NCI-H2107 treated with DMSO at 0.1 percent for 48 hours (cell line): Measurements from ENCODE around the gene STRIP2.
"Not testable (repeated sequence)": the region's sequence is repeated elsewhere in the genome, so short reads cannot be mapped to it uniquely, and the experiment has no call there.

ENCODE experiments used
- DNase-seq: peaks from one replicate; lab custom pipeline; 2025; ENCODE audit not compliant: unreplicated experiment; lab: John Stamatoyannopoulos, UW

STRIP2 gene

DNA sequence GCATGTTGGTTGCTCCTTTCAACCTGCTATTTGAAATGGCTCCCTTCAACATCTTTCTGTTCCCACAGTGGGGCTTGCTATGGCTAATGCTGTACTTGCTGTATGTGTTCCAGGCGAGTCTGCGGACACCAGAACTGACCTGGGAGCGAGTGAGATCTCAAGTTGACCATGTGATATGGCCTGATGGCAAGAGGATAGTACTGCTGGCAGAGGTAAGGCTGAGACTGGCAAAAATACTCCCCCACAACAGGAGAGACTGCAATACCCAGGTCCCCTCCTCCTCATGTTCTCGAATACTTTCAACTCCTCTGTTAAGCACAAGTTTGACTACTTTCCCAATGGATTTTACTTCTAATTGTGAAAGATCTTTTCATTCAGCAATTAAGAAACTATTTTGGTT lies 11.5 kb upstream of the STRIP2 start:
- DNase-seq = no peak

DNA sequence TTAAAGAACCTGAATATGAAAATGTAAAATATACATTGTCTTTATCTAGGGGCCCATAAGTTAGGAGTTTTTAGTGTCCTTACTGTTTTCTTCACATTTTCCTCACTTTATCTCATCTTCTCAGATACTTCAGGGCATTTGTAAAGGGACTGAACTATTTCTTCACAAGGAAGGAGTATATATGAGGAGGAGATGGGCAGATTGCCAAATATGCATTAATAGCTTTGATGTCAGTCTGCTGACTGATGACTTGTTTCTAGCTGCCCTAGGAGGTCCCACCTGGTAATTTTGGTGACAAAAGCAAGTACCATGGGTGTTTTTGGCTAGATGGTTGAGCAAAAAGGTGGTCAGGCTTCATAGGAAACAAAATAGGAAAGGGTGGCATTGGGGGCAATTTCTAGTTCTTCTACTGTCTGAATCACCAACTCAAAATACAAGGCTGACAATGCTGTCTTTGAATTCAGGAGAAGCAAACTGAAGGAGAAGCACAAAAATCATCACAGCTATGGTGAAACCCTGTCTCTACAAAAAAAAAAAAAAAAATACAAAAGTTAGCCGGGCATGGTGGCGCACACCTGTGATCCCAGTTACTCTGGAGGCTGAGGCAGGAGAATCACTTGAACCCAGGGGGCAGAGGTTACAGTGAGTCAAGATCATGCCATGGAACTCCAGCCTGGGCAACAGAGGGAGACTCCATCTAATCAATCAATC lies 10.4 kb upstream of the STRIP2 start:
- no peak for DNase-seq

DNA sequence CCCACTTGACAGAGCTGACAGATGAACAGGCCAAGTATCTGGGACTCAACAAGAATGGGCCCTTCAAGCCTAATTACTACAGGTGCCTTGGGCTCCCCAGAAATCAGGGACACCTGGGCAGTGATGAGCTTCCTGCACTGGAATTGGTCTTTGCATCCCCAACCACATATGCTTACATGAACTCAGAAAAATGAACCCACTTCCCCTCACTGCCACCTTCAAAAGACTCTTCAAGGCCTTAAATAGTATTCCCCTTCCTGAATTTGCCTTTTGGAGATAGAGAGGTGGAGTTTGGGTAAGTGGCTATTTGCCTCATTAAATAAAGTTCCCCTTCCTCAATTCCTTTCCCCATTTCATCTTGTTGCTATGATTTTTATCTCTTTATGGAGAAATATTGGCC lies 7.8 kb upstream of the STRIP2 start:
- no peak for DNase-seq

DNA sequence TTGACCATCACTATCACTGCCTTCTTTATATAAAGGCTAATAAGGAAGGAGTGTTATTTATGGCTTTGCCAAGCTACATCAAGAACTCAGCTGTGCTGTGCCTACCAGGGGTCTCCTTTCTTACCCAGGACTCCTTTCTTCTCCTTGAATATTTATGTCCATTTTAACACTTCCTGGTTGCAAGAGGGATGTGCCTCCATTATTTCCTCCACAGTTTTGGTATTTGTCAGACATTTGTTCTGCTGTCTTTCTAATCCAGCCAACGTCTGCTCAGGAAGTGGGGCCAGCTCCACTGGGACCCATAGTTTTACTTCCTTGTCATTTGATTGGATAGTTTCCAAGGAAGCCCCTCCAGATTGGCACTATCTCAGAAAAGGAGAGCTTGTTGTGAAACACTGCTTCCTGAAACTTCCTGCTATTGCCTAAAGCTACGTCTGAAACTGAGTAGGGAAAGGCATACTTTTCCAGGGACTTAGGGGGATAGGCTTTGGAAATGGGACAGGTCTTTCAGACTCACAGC lies 6.6 kb upstream of the STRIP2 start:
- DNase-seq = no peak

DNA sequence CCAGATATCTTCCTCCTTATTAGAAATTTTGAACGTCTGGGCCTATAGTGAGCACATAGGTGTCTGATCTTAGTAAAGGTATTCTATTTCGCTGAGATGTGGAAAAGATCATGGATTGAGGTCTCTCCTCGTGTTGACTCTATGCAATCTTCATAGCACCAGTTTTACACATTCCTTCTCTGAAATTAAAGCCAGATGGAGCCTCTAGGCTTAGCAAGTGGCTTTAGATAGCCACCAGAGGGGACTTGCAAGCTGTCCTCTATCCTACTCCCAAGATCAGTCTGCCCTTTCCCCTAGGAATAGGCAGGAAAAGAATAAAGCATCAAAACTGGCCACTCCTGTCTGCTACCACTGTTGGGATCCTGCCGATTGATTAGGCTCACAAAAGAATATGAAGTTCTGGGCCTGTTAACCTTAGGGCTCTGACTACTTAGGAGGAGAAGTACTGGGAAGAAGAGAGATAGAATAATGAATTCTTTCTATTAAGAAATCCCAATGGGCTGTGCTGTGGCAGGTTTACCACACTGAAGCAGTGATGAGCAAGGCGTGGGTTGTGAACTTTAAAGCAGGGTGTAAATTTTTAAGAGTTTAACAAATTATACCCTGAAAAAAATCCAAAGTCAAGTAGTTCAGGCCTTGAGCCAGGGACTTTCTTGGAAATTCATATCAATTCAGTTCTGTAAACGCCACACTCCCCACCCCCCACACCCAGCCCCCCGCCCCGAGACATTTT lies 2.2 kb upstream of the STRIP2 start:
- DNase-seq = no peak

DNA sequence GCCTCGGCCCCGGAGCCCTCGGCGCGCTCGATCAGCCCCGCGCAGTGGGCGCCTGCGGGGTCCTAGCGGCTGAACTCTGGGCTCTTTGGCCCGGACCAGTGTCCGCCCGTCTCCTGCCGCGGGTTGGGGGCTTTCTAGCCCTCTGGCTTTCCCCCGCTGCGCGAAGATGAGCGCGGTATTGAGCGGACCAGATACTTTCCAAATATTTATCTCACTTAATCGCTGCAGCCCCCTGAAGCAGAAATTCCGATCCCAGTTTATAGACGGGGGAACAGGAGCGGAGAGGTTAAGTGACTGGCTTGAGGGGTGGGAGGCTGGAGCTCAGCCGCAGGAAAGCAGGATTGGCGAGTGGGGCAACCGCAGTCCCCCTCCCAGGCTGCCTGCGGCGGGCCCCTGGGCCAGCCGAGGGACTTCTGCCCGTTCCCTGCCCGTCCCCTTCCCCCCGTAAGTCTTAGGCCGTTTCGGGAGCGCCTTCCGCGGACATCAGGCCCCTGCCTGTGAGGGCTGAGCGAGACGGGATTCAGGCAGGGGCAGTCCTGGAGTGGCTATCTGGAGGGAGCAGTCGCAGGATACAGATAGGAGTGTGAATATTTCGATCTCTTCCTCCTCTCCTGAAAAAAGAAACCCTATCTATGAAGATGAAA lies 565 bp downstream of the STRIP2 start:
- no peak for DNase-seq

DNA sequence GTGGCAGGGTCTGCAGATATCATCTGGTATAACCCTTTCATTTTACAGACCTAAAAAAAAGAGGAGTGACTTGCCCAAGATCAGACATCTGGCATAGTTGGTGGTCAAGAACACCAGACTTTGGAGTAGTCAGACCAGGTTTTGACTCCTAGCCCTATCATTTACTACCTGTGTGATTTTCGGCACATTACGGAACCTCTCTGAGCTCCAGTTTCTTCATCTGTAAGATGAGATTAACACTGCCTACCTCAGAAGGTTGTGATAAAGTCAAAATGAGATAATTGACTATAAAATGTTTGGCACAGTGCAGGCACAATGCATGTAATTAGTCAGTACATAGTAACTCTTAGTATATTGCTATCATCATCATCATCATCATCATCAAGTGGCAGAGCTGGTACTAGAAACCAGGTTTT lies 1.2 kb downstream of the STRIP2 start:
- no peak for DNase-seq

DNA sequence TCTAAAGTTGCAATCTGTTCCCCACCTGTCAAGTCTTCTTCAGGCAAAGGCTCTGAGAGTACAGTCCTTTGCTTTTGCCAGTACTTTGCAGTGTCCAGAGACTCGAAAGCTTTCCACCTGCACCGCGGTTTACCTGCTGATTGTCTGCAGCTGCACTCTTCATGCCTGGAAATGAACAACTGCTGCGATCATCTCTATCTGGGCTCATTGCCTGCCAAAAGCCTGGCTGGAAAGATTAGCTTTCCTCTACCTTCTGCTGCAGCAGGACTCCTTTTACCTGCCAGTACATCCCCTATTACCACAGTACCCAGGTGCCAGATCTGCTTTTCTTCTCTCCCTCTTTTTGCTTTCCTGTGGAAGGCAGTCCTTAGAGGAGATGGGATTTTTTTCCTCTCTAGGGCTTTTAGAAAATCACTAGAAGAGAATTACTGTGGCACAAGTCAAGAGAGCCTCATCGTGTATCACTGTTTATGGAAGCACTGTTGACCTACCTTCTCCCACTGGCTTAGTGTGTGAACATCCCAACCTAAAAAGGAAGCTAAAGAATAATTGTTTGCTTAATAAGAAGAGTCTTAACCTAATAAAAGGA lies 2.2 kb downstream of the STRIP2 start:
- DNase-seq = peak; percentile 91

DNA sequence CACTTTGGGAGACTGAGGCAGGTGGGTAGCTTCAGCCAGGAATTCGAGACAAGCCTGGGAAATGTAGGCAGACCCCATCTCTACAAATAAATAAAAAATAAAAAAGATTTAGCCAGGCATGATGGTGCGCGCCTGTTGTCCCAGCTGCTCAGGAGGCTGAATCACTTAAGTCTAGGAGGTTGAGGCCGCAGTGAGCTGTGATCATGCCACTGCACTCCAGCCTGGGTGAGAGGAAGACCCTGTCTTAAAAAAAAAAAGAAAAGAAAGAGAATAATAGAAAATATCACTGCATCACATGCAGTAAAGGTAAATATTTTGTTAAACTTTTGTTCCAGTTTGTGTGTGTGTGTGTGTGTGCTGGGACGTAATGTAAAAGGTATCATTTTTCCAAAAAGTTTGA lies 3.0 kb downstream of the STRIP2 start:
- DNase-seq = no peak

DNA sequence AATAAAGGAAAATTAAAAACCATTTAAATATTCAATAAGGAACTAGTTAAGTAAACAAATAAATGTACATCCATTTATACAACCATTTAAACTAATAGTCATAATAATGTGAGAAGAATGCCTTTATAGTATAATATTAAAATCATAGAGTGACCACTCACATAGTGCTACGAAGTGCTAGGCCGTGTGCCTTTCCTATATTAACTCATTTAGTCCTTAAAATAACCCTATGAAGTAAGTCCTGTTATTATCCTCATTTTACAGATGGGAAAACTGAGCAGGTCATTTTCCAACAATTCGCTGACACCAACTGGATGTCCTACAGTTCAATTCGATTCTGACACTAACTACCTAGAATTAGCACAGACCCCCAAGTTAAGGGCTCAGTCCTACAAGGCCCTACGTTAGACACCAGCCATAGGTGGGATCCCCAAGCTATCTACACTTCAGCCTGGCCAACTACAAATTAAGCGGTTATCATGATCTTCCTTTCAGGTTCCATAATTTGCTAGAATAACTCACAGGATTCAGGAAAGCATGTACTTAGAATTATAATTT lies 4.1 kb downstream of the STRIP2 start:
- no peak for DNase-seq

DNA sequence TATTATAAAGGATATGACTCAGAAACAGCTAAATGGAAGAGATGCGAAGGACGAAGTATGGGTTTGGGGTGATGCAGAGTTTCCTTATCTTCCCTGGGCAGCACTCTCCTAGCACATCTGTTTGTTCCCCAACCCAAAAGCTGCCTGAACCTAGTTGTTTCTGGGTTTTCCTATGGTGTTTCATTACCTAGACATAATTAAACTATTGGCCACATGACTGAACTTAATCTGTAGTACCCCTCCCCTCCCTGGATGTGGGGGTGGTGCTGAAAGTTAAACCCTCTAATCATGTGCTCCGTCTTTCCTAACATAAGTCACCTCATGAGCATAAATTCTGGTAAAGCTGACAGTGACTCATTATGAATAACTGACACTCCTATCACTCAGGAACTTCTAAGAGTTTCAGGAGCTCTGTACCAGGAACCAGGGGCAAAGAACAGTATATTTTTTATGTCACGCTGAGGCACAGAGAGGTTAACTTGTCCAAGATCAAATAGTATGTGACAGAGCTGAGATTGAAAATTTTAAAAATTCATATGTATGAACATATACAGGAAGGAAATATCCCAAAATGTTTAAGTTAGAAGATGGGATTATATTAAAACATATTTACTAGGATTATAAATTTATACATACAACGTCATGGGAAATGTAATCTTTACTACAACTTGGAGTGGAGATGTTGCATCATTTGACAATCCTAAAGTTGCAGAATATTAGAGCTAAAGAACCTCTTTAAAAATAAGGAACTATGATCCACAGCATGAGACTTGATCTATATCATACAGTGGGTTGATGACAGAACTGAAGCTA lies 4.8 kb downstream of the STRIP2 start:
- no peak for DNase-seq

DNA sequence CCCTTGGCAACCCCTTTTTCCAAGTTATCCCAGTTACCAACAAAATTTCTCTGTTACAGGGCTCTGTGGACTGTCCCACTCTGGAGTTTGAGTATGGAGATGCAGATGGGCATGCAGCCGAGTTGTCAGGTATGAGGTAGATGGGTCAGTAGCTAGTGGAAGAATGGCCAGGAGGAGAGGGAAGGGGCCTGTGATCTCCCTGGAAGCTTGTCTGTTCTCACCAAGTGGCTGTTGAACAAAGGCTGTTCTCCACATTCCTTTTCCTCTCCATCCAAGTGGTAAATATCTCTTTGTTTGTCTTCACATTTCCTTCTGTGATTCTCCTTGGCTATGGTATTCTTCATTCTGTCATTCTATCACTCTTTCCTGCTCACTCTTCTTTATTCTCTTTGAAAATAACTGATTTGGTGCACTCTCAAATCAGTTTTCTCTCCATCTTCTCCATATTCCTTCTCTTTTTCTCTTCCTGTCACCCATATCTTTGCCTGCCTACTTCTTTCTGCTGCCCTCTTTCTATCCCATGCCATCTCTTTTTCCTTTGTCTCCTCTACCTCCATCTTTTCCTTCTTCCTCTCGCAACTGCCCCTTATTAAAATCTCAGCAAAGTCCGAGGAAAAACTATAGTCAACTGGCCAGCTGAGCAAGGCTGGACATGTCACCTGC lies 5.9 kb downstream of the STRIP2 start:
- no peak for DNase-seq

DNA sequence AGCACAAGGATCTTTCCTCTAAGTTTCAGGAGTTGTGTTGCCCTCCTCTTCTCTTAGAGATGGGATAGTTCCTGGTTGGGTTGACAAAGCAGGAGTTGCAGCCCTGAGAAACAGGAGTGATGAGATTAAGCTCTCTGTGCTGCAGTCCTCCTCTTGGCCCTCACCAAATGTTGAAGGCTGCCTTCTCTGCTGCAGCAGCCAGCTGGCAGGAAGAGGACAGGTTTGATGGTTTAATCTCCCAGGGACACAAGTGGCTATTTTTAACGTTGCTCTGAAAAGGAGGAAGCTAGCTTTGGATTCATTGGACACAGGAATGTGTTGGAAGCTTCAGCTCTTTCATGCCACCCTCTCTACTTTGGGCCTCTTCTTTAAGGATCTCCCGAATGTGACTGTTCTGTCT lies 9.4 kb downstream of the STRIP2 start:
- DNase-seq = no peak

DNA sequence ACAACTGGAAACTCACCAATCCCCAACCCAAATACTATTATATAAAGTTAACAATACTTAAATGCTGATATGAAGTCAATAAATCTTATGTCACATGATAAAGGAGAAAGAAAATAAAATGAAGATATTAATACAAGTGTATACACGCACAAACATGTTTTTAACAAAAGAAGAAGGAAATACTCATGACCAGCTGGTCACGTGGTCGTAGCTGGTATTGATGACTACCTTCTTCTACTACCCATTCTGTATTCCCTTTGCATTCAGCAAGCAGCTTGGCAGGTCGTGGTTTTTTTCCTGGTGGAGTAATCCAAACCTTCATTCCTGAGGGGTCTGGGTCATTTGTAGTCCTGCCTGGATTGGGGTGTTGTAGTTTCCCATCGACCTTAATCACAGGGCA lies 10.5 kb downstream of the STRIP2 start:
- DNase-seq = not testable (repeated sequence)

DNA sequence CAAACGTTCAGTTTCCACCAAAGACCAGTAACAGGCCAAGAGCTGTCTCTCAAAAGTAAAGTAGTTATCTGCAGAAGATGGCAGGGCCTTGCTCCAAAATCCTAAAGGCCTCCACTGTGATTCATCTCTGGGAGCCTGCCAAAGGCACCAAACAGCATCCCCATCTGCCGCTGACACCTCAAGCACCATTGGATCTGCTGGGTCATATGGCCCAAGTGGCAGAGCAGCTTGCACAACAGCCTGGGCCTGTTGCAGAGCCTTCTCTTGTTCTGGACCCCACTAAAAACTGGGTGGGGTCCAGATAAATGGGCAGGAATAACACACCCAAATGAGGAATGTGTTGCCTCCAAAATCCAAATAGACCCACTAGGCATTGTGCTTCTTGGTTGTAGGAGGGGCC lies 12.7 kb downstream of the STRIP2 start:
- DNase-seq = not testable (repeated sequence)

DNA sequence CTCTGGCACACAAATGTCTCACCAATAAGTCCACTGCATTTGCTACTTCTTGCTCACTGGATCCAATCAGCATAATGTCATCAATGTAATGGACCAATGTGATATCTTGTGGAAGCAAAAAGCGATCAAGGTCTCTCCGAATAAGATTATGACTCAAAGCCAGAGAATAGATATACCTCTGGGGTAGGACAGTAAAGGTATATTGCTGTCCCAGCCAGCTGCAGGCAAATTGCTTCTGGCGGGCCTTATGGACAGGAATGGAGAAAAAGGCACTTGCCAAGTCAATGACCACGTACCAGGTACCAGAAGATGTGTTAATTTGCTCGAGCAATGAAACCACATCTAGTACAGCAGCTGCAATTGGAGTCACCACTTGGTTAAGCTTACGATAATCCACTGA lies 13.2 kb downstream of the STRIP2 start:
- DNase-seq = not testable (repeated sequence)

DNA sequence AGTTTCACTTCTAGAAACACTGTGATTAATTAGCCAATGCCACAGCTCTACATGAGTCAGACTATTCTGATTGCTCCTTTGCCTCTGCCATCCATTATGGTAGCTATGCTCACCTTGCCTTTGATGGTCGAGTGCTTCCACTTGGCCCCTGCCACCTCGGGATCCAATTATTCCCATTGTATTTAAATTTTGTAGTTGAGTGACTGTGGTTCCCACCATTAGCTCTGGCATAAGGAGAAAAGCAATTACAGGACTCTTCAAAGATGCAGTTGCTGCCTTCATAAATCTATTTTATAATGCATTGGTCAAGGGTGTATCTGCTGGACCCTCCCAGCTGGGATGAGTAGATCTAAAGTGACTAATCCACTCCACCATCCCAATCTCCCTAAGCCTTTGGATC lies 14.4 kb downstream of the STRIP2 start:
- DNase-seq = not testable (repeated sequence)

DNA sequence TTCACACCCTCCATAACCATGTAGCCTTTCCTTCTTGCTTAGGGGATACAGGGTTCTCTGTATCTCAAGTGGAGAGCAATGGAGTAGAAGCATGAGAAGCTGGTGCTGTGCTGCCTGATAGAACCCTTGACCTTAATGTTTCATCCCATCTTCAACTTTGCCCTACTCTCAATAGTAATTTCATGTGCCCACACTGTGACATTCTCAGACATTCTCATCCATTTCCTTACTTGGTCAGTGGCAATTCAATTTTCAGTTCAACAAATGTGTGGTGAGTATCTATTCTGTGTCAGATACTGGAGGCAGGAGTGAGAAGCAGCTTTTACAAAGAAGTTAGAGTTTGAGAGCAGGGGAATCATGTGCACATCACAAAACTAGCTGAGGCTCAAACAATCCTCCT lies 16.1 kb downstream of the STRIP2 start:
- DNase-seq = no peak

DNA sequence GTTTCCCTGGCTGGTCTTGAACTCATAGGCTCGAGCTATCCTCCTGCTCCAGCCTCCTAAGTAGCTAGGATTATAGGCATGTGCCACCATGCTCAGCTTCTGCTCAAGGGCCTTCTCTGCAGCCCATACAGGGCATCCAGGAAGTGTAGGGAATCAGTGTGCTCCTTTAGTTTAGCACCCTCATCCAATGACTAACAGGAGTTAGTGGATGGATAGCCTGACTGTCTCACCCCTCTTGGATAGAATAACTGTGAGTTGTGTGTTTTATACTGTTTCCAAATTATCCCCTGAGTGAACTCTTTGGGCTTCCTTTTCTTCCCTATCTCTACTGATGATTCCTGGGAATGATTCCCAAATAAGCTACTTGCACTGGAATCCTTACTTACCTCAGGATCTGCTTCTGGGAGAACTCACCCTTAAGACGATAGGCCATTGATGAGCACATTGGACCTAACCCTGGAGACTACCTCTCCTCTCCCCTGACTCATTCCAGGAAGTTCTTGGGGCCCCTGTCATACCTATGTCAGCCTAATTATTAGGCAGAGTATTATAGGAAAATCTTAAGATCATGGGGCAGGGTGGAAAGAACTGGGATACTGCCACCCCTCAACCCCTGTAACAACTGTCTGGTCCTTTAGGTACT lies 18.5 kb downstream of the STRIP2 start:
- no peak for DNase-seq
